ENCODE results near the gene ZNF235. TPM values are rescaled to one million over a fixed set of nuclear protein-coding genes. Genes with fewer than 3 reads are reported as not detected.

Gene ZNF235
- polyA plus RNA-seq, 2 of the 4 experiments (the other 2 are of a cell fraction), result 3.8 to 7.4 TPM

DNA sequence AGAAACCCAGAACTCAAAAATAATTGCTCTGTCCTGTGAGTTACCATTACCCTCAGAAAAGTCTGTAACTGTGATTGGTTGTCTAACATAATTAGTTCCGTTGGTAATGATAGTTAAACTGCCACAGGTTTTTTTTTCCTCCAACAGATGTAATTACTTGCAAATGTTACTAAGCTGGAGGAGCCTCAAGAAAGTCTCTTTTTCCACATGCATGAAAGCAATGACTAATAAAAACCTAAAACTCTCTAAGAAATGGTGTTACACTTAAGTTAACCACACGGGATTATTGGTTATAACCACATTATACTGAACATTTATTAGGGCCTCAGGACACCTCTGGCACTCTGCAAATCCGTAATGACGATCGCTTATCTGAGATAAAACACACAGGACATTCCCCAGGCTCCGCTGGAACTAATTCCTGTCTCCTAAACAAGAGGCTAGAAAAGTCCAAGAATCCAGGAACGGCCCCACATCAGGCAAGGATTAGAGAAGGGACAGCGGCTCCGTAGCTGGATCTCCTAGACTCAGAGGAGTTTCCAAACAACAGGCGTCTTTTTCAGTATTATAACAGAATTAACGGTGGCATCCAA is 753 bp downstream of the ZNF235 start (continued):
- TF ChIP-seq, protein P1, sequence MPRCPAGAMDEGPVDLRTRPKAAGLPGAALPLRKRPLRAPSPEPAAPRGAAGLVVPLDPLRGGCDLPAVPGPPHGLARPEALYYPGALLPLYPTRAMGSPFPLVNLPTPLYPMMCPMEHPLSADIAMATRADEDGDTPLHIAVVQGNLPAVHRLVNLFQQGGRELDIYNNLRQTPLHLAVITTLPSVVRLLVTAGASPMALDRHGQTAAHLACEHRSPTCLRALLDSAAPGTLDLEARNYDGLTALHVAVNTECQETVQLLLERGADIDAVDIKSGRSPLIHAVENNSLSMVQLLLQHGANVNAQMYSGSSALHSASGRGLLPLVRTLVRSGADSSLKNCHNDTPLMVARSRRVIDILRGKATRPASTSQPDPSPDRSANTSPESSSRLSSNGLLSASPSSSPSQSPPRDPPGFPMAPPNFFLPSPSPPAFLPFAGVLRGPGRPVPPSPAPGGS (IDR thresholded peaks at IDR 0.05), result no peak
- TF ChIP-seq HEYL (CRISPR knock-in tag; IDR thresholded peaks at IDR 0.05) (no peak), HDAC2 (IDR thresholded peaks at IDR 0.05) (no peak), NR3C1 (IDR thresholded peaks at IDR 0.05) (no peak)

DNA sequence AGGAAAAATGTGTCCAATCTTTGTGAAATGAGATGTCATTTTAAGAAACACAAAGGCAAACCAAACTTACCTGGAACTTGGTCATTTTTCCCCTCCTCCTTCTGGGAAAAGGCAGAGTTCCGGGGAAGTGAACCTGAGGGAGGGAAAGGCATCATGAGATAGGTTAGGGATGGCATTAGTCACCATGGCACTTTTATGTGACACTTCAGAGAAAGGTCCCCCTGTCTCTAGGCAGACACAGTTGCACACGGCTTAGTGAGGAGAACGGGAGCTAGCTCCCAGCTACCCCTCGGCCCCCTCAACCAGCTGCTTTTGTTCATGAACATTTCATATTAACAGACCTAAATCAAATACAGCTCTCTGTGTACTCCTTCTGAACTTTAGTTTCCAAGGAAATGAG is 1.5 kb downstream of the ZNF235 start:
- 89% methylated on average over 4 of the region's 4 CpGs for WGBS (ENCODE audit: missing lambda C conversion rate)
- no peak for DNase-seq (ENCODE audit: low read depth in 1 of 2, low spot score in 1 of 2)
- FAIRE-seq, result no peak
- Histone ChIP-seq H3K4me1 (no peaks in the 10 kb centered on the region), H3K9me3 (peaks cover 32% of the 10 kb centered on the region), H3K27ac (no peak overlapping the region), H3K4me2 (peak overlapping the region; percentile 72), H3K4me3 (no peak overlapping the region)
- CTCF ChIA-PET, result interaction anchor here (0.6 to 1.6 kb wide), 3 partner anchors 29 to 1604 kb away, joined by 3 to 4 read pairs (median 3); no protein-coding TSS in a partner anchor
- POLR2A ChIA-PET, result no interaction called here
- no peak for ATAC-seq
- TF ChIP-seq RARB (CRISPR knock-in tag; IDR thresholded peaks at IDR 0.05) (no peak), CHD4 (IDR thresholded peaks at IDR 0.05; ENCODE audit: borderline replicate concordance) (no peak), ESRRA (IDR thresholded peaks at IDR 0.05; ENCODE audit: borderline replicate concordance, low read length) (no peak), HOXB13 (CRISPR knock-in tag; IDR thresholded peaks at IDR 0.05; ENCODE audit: low read depth) (no peak), FOSB (CRISPR knock-in tag; IDR thresholded peaks at IDR 0.05) (no peak), ZNF302 (CRISPR knock-in tag; IDR thresholded peaks at IDR 0.05) (no peak), HEYL (CRISPR knock-in tag; IDR thresholded peaks at IDR 0.05) (no peak), CBX2 (IDR thresholded peaks at IDR 0.05; ENCODE audit: borderline replicate concordance, low read depth) (no peak), NFE2L2 (conservative IDR thresholded peaks at IDR 0.05; ENCODE audit: low read length) (no peak), ZFP36 (IDR thresholded peaks at IDR 0.05; ENCODE audit: borderline replicate concordance, partially characterized antibody) (no peak)
- TF ChIP-seq, protein P2, sequence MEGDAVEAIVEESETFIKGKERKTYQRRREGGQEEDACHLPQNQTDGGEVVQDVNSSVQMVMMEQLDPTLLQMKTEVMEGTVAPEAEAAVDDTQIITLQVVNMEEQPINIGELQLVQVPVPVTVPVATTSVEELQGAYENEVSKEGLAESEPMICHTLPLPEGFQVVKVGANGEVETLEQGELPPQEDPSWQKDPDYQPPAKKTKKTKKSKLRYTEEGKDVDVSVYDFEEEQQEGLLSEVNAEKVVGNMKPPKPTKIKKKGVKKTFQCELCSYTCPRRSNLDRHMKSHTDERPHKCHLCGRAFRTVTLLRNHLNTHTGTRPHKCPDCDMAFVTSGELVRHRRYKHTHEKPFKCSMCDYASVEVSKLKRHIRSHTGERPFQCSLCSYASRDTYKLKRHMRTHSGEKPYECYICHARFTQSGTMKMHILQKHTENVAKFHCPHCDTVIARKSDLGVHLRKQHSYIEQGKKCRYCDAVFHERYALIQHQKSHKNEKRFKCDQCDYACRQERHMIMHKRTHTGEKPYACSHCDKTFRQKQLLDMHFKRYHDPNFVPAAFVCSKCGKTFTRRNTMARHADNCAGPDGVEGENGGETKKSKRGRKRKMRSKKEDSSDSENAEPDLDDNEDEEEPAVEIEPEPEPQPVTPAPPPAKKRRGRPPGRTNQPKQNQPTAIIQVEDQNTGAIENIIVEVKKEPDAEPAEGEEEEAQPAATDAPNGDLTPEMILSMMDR (IDR thresholded peaks at IDR 0.05), result no peak
- TF ChIP-seq, protein P3, sequence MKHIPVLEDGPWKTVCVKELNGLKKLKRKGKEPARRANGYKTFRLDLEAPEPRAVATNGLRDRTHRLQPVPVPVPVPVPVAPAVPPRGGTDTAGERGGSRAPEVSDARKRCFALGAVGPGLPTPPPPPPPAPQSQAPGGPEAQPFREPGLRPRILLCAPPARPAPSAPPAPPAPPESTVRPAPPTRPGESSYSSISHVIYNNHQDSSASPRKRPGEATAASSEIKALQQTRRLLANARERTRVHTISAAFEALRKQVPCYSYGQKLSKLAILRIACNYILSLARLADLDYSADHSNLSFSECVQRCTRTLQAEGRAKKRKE (CRISPR knock-in tag; IDR thresholded peaks at IDR 0.05; ENCODE audit: low read depth), result no peak
- TF ChIP-seq, protein P4, sequence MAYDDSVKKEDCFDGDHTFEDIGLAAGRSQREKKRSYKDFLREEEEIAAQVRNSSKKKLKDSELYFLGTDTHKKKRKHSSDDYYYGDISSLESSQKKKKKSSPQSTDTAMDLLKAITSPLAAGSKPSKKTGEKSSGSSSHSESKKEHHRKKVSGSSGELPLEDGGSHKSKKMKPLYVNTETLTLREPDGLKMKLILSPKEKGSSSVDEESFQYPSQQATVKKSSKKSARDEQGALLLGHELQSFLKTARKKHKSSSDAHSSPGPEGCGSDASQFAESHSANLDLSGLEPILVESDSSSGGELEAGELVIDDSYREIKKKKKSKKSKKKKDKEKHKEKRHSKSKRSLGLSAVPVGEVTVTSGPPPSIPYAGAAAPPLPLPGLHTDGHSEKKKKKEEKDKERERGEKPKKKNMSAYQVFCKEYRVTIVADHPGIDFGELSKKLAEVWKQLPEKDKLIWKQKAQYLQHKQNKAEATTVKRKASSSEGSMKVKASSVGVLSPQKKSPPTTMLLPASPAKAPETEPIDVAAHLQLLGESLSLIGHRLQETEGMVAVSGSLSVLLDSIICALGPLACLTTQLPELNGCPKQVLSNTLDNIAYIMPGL (CRISPR knock-in tag; IDR thresholded peaks at IDR 0.05; ENCODE audit: borderline replicate concordance), result no peak
- TF ChIP-seq, protein P5, sequence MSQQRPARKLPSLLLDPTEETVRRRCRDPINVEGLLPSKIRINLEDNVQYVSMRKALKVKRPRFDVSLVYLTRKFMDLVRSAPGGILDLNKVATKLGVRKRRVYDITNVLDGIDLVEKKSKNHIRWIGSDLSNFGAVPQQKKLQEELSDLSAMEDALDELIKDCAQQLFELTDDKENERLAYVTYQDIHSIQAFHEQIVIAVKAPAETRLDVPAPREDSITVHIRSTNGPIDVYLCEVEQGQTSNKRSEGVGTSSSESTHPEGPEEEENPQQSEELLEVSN (IDR thresholded peaks at IDR 0.05; ENCODE audit: borderline replicate concordance, low read depth), result no peak
- TF ChIP-seq, protein P6, sequence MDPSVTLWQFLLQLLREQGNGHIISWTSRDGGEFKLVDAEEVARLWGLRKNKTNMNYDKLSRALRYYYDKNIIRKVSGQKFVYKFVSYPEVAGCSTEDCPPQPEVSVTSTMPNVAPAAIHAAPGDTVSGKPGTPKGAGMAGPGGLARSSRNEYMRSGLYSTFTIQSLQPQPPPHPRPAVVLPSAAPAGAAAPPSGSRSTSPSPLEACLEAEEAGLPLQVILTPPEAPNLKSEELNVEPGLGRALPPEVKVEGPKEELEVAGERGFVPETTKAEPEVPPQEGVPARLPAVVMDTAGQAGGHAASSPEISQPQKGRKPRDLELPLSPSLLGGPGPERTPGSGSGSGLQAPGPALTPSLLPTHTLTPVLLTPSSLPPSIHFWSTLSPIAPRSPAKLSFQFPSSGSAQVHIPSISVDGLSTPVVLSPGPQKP (IDR thresholded peaks at IDR 0.05; ENCODE audit: low read depth, low read length), result no peak
- TF ChIP-seq, protein P7, sequence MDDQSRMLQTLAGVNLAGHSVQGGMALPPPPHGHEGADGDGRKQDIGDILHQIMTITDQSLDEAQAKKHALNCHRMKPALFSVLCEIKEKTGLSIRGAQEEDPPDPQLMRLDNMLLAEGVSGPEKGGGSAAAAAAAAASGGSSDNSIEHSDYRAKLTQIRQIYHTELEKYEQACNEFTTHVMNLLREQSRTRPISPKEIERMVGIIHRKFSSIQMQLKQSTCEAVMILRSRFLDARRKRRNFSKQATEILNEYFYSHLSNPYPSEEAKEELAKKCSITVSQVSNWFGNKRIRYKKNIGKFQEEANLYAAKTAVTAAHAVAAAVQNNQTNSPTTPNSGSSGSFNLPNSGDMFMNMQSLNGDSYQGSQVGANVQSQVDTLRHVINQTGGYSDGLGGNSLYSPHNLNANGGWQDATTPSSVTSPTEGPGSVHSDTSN (IDR thresholded peaks at IDR 0.05), result no peak
